ENCODE results near the gene TMPRSS9.

Gene TMPRSS9

DNA sequence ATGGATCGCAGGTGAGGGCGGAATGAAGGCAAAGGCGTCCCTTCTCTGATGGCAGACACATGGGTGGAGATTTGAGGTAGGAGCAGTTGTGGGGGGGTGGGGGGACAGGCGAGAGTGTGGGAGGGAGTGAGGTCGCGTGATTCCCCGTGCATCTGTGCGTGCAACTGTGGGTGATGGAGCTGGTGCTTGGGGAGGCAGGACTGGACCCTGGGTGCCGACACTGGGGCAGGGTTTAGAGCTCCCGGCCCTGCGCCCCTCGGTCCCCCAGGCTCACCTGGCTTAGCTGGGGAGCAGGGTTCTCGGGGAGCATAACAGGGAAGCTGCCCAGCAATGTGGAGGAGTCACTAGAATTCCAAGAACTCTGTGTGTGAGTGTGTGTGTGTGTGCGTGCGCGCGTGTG lies 3.4 kb downstream of the TMPRSS9 start:
- TF ChIP-seq, protein P1, sequence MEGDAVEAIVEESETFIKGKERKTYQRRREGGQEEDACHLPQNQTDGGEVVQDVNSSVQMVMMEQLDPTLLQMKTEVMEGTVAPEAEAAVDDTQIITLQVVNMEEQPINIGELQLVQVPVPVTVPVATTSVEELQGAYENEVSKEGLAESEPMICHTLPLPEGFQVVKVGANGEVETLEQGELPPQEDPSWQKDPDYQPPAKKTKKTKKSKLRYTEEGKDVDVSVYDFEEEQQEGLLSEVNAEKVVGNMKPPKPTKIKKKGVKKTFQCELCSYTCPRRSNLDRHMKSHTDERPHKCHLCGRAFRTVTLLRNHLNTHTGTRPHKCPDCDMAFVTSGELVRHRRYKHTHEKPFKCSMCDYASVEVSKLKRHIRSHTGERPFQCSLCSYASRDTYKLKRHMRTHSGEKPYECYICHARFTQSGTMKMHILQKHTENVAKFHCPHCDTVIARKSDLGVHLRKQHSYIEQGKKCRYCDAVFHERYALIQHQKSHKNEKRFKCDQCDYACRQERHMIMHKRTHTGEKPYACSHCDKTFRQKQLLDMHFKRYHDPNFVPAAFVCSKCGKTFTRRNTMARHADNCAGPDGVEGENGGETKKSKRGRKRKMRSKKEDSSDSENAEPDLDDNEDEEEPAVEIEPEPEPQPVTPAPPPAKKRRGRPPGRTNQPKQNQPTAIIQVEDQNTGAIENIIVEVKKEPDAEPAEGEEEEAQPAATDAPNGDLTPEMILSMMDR (IDR thresholded peaks at IDR 0.05; ENCODE audit: extremely low read depth, missing control alignments), result no peak
- DNase-seq (ENCODE audit: low spot score), result no peak

DNA sequence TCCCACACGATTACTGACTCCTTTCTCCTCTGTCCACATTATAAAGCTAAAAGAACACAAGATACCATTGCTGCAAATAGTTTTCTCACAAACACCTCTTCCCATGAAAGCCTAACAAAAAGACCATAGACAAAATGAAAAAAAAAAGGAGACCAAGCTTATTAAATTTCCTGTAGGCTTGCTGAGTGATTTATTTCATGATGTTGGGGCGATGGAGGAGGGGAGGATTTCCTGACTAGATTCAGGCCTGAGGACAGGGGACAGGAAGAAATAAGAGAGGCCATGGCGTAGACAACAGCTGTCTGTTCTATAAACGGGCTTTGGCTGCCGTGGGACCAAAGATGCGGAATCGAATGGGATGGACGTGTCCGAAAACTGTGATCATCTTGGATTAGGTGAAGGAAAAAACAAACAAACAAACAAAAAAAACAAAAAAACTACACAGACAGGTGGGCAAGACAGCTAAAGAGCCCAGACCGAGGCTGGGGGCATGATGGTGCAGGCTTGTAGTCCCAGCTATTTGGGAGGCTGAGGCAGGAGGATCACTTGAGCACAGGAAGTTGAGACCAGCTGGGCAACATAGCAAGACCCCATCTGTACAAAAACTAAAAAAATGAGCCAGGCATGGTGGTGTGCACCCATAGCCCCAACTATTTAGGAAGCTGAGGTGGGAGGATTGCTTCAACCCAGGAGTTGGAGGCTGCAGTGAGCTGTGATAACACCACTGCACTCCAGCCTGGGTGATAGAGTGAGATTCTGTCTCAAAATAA lies 5.3 kb downstream of the TMPRSS9 start:
- TF ChIP-seq, protein P1 (IDR thresholded peaks at IDR 0.05; ENCODE audit: extremely low read depth, missing control alignments), result no peak
- no peak for DNase-seq (ENCODE audit: low spot score)

DNA sequence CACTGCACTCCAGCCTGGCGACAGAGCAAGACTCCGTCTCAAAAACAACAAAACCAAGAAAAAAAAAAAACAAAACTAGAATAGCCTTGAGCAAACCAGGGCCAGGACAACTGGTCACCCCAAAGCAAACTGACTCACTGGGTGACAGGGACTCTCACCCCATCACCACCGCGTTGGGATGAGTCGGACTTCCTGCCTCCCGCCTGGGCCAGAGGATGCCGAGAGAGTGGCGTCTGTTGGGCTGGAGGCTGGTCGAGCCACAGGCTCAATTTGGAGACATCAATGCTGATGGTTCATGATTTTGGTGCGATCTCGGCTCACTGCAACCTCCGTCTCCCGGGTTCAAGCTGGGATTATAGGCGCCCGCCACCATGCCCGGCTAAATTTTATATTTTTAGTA lies 11.6 kb downstream of the TMPRSS9 start:
- TF ChIP-seq, protein P1 (IDR thresholded peaks at IDR 0.05; ENCODE audit: extremely low read depth, missing control alignments), result no peak
- no peak for DNase-seq (ENCODE audit: low spot score)

DNA sequence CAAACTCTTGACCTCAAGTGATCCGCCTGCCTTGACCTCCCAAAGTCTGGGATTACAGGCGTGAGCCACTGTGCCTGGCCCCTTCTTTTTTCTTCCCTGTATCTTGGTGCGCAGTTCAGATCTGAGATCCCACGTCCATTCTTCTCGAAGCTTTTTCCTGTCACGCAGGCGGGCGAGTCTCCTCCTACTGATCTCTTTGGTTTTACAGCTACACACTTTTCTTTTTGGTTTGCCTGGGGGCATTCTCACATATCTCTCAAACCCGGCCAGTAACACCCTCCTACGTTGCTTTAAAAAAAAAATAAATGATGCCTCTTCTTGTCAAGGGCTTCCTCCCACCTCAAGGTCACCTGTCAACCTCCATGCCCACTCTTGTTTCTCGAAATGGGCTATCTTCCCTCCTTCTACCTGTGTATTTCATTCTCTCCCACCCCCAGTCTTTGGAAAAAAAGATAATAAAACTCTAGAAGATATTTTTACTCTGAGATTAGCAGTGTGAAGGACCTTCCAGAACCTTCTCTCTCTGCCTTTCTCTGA lies 12.1 kb downstream of the TMPRSS9 start:
- TF ChIP-seq, protein P1 (IDR thresholded peaks at IDR 0.05; ENCODE audit: extremely low read depth, missing control alignments), result no peak
- no peak for DNase-seq (ENCODE audit: low spot score)

DNA sequence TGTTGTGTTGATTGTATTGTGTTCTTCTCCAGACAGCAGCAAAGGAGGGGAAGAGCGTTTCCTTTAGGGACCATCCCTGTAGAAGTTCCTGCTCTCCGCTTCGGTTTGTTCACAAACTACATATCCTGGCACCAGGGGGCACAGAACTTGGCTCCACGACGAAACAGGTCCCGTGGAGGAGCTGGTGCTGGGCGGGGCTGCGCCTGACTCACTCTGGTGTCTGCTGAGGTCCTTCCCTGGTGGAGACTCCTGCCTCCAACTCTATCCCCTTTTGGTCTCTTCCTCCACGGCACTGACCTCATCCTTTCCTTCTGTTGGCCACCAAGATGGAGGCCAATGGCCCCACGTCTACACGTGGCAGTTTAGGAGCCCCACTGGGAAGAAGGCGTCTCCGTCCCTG lies 14.7 kb downstream of the TMPRSS9 start:
- TF ChIP-seq, protein P1 (IDR thresholded peaks at IDR 0.05; ENCODE audit: extremely low read depth, missing control alignments), result no peak
- DNase-seq (ENCODE audit: low spot score), result no peak

DNA sequence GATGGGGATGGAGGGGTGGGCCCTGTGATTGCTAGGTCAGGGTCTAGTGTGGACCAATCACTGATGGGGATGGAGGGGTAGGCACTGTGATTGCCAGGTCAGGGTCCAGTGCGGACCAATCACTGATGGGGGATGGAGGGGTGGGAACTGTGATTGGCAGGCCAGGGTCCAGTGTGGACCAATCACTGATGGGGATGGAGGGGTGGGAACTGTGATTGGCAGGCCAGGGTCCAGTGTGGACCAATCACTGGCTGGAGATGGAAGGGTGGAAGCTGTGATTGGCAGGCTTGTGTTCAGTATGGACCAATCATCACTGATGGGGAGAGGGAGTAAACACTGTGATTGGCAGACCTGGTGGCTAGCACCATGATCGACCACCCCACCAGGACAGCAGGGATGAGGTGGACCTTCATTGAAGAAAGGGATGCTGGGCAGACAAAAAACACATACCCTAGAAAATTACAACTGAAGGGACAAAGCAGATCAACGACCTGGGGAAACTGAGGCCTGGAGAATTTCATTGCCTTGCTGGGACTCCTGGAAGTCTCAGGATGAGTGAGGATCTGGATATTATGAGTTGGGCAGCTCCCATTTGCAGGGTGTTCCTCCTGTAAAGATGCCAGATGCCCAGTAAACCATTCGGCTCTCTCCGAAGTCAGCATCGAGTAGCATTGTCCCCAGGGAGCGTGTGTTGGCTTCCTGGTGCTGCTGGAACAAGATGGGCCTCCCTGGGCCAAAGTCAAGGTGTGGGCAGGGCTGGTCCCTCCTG lies 15.5 kb downstream of the TMPRSS9 start:
- DNase-seq (ENCODE audit: low spot score), result no peak
- TF ChIP-seq, protein P1 (IDR thresholded peaks at IDR 0.05; ENCODE audit: extremely low read depth, missing control alignments), result no peak
